Caco-2 (cell line): ENCODE results near the gene SPPL3. TPM values are rescaled to one million over a fixed set of nuclear protein-coding genes. Genes with fewer than 3 reads are reported as not detected.

ENCODE experiments used
- BruUV-seq: library from RNA; stranded (reverse); fragments of 400-500 nt; replicated peaks from 2 replicates; lab custom pipeline; 2021; lab: Mats Ljungman, UMichigan
- CTCF ChIA-PET: fragments of 300-600 bp; sonication (Branson Sonifier 250); formaldehyde crosslinking; loops from one replicate; lab custom pipeline; 2022; ENCODE audit warnings: antibody characterized with exemption; lab: Charles Lee
- POLR2A ChIA-PET: fragments of 300-600 bp; sonication (Branson Sonifier 250); formaldehyde crosslinking; loops from one replicate; lab custom pipeline; 2022; ENCODE audit warnings: antibody characterized with exemption; lab: Charles Lee
- DNase-seq, 2 experiments: peaks; one replicate each; pipeline versions ENCODE4 v3.0.0 to v3.0.0-alpha.2; 2020 to 2022
- H3K27me3 ChIP-seq: replicated peaks from 2 replicates; pipeline ENCODE4 v1.6.0; 2011; ENCODE audit warnings: low read length; ENCODE audit not compliant: control insufficient read depth, insufficient read depth
- H3K36me3 ChIP-seq: 2 replicates; pipeline ENCODE4 v1.5.1; 2011; ENCODE audit warnings: low read length; ENCODE audit not compliant: control insufficient read depth, insufficient read depth
- H3K4me1 ChIP-seq: fragments of 250-450 bp; sonication (Bioruptor Pico); 2 replicates; pipeline ENCODE4 v1.5.1; 2020; ENCODE audit warnings: mild to moderate bottlenecking
- H3K4me3 ChIP-seq: 2 replicates; pipeline ENCODE4 v1.5.1; 2011; ENCODE audit warnings: low read depth, mild to moderate bottlenecking, control low read depth, low read length
- H3K9me3 ChIP-seq: fragments of 250-450 bp; sonication (Bioruptor Pico); 2 replicates; pipeline ENCODE4 v1.5.1; 2020; ENCODE audit warnings: mild to moderate bottlenecking, moderate library complexity
- H3K27ac Mint-ChIP-seq: one replicate; pipeline ENCODE4 v1.8.0; 2022; ENCODE audit warnings: mixed read lengths; ENCODE audit not compliant: unreplicated experiment
- H3K27me3 Mint-ChIP-seq: one replicate; pipeline ENCODE4 v1.8.0; 2022; ENCODE audit warnings: mixed read lengths; ENCODE audit not compliant: insufficient read depth, unreplicated experiment
- H3K36me3 Mint-ChIP-seq: one replicate; pipeline ENCODE4 v1.8.0; 2022; ENCODE audit warnings: mild to moderate bottlenecking, mixed read lengths; ENCODE audit not compliant: insufficient read depth, unreplicated experiment
- H3K4me1 Mint-ChIP-seq: one replicate; pipeline ENCODE4 v1.8.0; 2022; ENCODE audit warnings: low read depth, mixed read lengths; ENCODE audit not compliant: unreplicated experiment
- H3K4me3 Mint-ChIP-seq: one replicate; pipeline ENCODE4 v1.8.0; 2022; ENCODE audit warnings: mild to moderate bottlenecking, moderate library complexity, mixed read lengths; ENCODE audit not compliant: unreplicated experiment
- H3K9me3 Mint-ChIP-seq: one replicate; pipeline ENCODE4 v1.8.0; 2022; ENCODE audit warnings: mixed read lengths; ENCODE audit not compliant: unreplicated experiment
- intact Hi-C: fragments of 100-400 bp; cut with micrococcal nuclease; formaldehyde crosslinking; loops from one replicate; pipeline ENCODE4 v1.10.0; 2022; ENCODE audit not compliant: unreplicated experiment
- total RNA-seq: library from RNA; stranded (reverse); gene quantifications from 2 replicates; pipeline ENCODE4 v1.2.3, GENCODE V29; 2022
- TF ChIP-seq, protein P1 (sequence below), 2 experiments: fragments of 200-600 bp in 1 of 2; IDR thresholded peaks; 1 replicate in 1 of 2; 2 replicates in 1 of 2; pipeline versions ENCODE4 v1.5.1 to v1.8.0; 2011 to 2022; ENCODE audit warnings: antibody characterized with exemption in 1 of 2, control low read depth in 1 of 2, inconsistent platforms in 1 of 2, low read depth in 1 of 2, low read length in 1 of 2, mild to moderate bottlenecking in 1 of 2, moderate library complexity in 1 of 2; ENCODE audit not compliant: insufficient read depth in 1 of 2, severe bottlenecking in 1 of 2, unreplicated experiment in 1 of 2

The SPPL3 gene
- total RNA-seq, 1 experiment from 2014 or later: 63.4 TPM

DNA sequence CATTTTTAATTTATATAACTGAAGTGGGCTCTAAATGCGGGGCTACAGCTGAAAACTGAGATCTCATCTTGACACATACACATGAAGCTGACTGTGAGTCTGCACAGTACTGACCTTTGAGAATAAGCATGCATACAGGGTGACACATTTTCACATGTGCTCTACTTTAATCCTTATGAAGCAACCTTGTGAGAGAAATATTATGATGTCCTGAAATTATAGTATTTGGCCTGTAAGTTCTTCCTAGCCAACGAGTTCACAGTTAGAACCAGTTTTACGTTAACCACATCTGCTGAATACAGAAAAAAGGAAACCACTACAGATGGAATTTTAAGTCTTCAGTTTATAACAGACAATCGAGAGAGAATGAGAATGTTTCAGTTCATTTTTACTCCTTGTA is 70.3 kb downstream of the SPPL3 start:
- Histone ChIP-seq H3K27me3 (no peaks in the 10 kb centered on the region), H3K36me3 (no peaks in the 10 kb centered on the region), H3K9me3 (no peaks in the 10 kb centered on the region), H3K4me3 (no peak overlapping the region), H3K4me1 (peaks cover 19% of the 10 kb centered on the region)
- DNase-seq: no peak
- Mint-ChIP-seq H3K4me1 (peaks cover 14% of the 10 kb centered on the region), H3K4me3 (no peak overlapping the region), H3K36me3 (peaks cover 10% of the 10 kb centered on the region), H3K9me3 (peaks cover 9% of the 10 kb centered on the region), H3K27ac (no peak overlapping the region), H3K27me3 (no peaks in the 10 kb centered on the region)
- BruUV-seq: no TSS peak
- ChIA-PET POLR2A (no interaction called here), CTCF (no interaction called here)
- TF ChIP-seq, protein P1, sequence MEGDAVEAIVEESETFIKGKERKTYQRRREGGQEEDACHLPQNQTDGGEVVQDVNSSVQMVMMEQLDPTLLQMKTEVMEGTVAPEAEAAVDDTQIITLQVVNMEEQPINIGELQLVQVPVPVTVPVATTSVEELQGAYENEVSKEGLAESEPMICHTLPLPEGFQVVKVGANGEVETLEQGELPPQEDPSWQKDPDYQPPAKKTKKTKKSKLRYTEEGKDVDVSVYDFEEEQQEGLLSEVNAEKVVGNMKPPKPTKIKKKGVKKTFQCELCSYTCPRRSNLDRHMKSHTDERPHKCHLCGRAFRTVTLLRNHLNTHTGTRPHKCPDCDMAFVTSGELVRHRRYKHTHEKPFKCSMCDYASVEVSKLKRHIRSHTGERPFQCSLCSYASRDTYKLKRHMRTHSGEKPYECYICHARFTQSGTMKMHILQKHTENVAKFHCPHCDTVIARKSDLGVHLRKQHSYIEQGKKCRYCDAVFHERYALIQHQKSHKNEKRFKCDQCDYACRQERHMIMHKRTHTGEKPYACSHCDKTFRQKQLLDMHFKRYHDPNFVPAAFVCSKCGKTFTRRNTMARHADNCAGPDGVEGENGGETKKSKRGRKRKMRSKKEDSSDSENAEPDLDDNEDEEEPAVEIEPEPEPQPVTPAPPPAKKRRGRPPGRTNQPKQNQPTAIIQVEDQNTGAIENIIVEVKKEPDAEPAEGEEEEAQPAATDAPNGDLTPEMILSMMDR (IDR thresholded peaks at IDR 0.05; ENCODE audit: insufficient read depth in 1 of 2, low read depth in 1 of 2, low read length in 1 of 2, severe bottlenecking in 1 of 2, unreplicated experiment in 1 of 2): no peak
- intact Hi-C loops: no loop called here

DNA sequence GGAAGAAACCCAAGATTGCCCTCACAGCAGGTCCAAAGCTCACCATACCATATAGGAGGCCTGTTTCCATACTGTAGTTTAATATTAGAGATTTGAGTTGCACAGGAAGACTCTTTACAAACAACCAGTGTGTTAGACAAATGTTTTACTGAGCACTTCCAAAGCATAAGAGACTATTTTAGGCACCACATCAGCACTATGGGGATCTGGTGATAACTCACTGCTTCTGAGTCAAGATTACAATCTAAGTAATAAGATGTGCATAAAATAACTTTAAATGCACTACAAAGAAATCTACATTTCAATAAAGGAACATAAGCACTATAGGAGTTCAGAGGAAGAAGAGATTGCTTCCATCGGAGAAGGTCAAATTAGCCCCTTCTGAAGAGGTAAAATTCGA is 71.4 kb downstream of the SPPL3 start:
- H3K4me3 ChIP-seq: no peak overlapping the region
- Mint-ChIP-seq H3K4me3 (no peak overlapping the region), H3K27ac (no peak overlapping the region), H3K36me3 (peaks cover 10% of the 10 kb centered on the region), H3K4me1 (peaks cover 14% of the 10 kb centered on the region), H3K27me3 (no peaks in the 10 kb centered on the region), H3K9me3 (peaks cover 9% of the 10 kb centered on the region)
- TF ChIP-seq, protein P1 (IDR thresholded peaks at IDR 0.05; ENCODE audit: insufficient read depth in 1 of 2, low read depth in 1 of 2, low read length in 1 of 2, severe bottlenecking in 1 of 2, unreplicated experiment in 1 of 2): no peak
- no peaks in the 10 kb centered on the region for H3K9me3 ChIP-seq
- H3K27me3 ChIP-seq: no peaks in the 10 kb centered on the region
- ChIA-PET POLR2A (no interaction called here), CTCF (no interaction called here)
- H3K36me3 ChIP-seq: no peaks in the 10 kb centered on the region
- H3K4me1 ChIP-seq: peaks cover 20% of the 10 kb centered on the region
- intact Hi-C loops: no loop called here
- BruUV-seq: no TSS peak
- DNase-seq: no peak

- BruUV-seq: no TSS peak
- H3K4me3 ChIP-seq: no peak overlapping the region
- TF ChIP-seq, protein P1 (IDR thresholded peaks at IDR 0.05; ENCODE audit: insufficient read depth in 1 of 2, low read depth in 1 of 2, low read length in 1 of 2, severe bottlenecking in 1 of 2, unreplicated experiment in 1 of 2): no peak
Observed at GRCh38 chr12:120831648-120832267, 72.4 kb downstream of the SPPL3 start.

More at GRCh38 chr12:120831648-120832267, 72.4 kb downstream of the SPPL3 start:
- ChIA-PET POLR2A (no interaction called here), CTCF (no interaction called here)
- Histone ChIP-seq H3K36me3 (no peaks in the 10 kb centered on the region), H3K9me3 (no peaks in the 10 kb centered on the region), H3K4me1 (peaks cover 20% of the 10 kb centered on the region), H3K27me3 (no peaks in the 10 kb centered on the region)
- peaks cover 10% of the 10 kb centered on the region for H3K36me3 Mint-ChIP-seq
- no peak overlapping the region for H3K4me3 Mint-ChIP-seq
- no peak overlapping the region for H3K27ac Mint-ChIP-seq
- no peak for DNase-seq
- H3K9me3 Mint-ChIP-seq: peaks cover 9% of the 10 kb centered on the region
- H3K27me3 Mint-ChIP-seq: no peaks in the 10 kb centered on the region
- peaks cover 14% of the 10 kb centered on the region for H3K4me1 Mint-ChIP-seq
- intact Hi-C loops: no loop called here
